CD4-positive, alpha-beta T cell treated with Interleukin-4 for 4 hours (primary cell): ENCODE results near the gene CARNS1.
A peak's percentile ranks its signal among the peaks of the same experiment; 100 is the strongest.

ENCODE experiments used
- DNase-seq: peaks from one replicate; pipeline ENCODE4 v3.0.0-alpha.2; 2020

Gene CARNS1

GRCh38 chr11:67429722-67430121 is 14.2 kb downstream of the CARNS1 start:
- no peak for DNase-seq

GRCh38 chr11:67431346-67432249 is 16.1 kb downstream of the CARNS1 start:
- no peak for DNase-seq

- DNase-seq: no peak
Measured at GRCh38 chr11:67432655-67433349, 17.3 kb downstream of the CARNS1 start.

GRCh38 chr11:67433536-67434394 is 18.3 kb downstream of the CARNS1 start:
- DNase-seq: no peak

- DNase-seq: no peak
Measured at GRCh38 chr11:67434395-67434881, 19.0 kb downstream of the CARNS1 start.

GRCh38 chr11:67435031-67435726 is 19.7 kb downstream of the CARNS1 start:
- peak; percentile 46 for DNase-seq

GRCh38 chr11:67435727-67436458 is 20.4 kb downstream of the CARNS1 start:
- no peak for DNase-seq

- DNase-seq: peak; percentile 59
Measured at GRCh38 chr11:67436459-67437081, 21.1 kb downstream of the CARNS1 start.

GRCh38 chr11:67437082-67437808 is 21.8 kb downstream of the CARNS1 start, which contains the start of gene PTPRCAP:
PTPRCAP (minus strand) TSS chr11:67437682; CDS start chr11:67437619, 63 bp downstream.
- DNase-seq: peak; percentile 70

- DNase-seq: no peak
Measured at GRCh38 chr11:67437809-67438157, 22.3 kb downstream of the CARNS1 start.

- peak; percentile 72 for DNase-seq
Measured at GRCh38 chr11:67438158-67438902, 22.9 kb downstream of the CARNS1 start.

GRCh38 chr11:67439321-67440228 is 24.1 kb downstream of the CARNS1 start:
- DNase-seq: no peak

GRCh38 chr11:67440229-67441097 is 25.0 kb downstream of the CARNS1 start:
- no peak for DNase-seq

GRCh38 chr11:67441098-67441563 is 25.7 kb downstream of the CARNS1 start:
- DNase-seq: no peak

- DNase-seq: no peak
Measured at GRCh38 chr11:67441731-67442351, 26.4 kb downstream of the CARNS1 start.

GRCh38 chr11:67442504-67443404 is 27.3 kb downstream of the CARNS1 start:
- no peak for DNase-seq
